Measurements from ENCODE around the gene NPM1.
"Not testable (repeated sequence)": the region's sequence is repeated elsewhere in the genome, so short reads cannot be mapped to it uniquely, and the experiment has no call there.

The NPM1 gene

GRCh38 chr5:171413993-171414392 is 26.3 kb downstream of the NPM1 start:
- not testable (repeated sequence) for DNase-seq

DNA sequence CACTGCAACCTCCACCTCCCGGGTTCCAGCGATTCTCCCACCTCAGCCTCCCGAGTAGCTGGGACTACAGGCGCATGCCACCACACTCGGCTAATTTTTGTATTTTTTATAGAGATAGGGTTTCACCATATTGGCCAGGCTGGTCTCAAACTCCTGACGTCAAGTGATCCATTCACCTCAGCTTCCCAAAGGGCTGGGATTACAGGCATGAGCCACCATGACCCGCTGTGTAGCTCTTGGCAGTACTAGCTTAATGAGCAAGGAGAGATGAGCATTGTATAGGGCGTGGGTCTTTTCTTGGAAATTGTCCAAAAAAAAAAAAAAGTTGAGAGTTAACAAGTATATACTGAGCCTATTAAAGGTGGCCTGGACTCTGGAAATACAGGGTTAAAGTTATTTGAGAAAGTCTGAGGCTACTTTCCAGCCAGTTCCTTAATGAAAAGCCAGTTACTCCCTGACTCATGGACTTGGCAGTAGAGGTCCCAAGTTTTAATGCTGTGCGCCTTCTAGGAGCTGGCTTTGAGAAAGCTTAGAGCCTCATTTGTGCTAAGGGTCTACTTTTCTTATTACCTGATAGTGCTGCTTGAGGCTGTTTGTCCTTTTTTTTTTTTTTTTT is 27.6 kb downstream of the NPM1 start:
- no peak for DNase-seq

GRCh38 chr5:171416160-171417049 is 28.8 kb downstream of the NPM1 start:
- DNase-seq, result no peak

DNA sequence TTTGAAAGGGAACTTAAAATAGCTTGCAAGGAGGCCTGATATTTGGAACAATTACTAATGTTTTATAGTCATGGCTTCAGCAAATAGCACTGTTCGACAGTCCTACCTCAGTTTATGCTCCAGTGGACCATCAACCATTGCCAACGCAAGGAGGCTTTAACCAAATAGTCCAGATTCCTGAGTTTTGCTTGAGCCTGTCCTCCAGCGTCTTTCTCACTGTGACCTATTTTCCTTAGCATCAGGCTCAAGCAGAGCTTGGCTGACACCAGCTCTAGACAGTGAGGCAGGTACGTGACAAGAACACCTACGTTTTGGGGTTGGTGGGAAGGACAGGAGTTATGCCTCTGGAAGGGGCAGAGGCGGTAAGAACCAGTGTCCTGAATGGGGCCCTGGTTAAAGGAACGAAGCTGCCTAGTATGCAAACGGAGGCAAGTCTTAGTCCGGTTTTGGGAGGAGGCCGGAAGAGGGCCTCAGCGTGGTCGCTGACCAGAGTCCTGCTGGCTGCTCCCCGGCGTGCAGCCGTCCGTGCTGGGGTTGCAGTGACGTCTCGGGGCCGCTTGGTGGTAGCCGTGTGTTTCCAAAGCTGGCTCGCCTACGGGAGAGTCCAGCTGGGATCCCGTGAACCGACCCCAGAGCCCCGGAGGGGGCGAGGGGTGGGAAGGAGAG is 30.8 kb downstream of the NPM1 start:
- DNase-seq, result peak in 3 of 5 donors; percentile 25 to 49 (median 35)

DNA sequence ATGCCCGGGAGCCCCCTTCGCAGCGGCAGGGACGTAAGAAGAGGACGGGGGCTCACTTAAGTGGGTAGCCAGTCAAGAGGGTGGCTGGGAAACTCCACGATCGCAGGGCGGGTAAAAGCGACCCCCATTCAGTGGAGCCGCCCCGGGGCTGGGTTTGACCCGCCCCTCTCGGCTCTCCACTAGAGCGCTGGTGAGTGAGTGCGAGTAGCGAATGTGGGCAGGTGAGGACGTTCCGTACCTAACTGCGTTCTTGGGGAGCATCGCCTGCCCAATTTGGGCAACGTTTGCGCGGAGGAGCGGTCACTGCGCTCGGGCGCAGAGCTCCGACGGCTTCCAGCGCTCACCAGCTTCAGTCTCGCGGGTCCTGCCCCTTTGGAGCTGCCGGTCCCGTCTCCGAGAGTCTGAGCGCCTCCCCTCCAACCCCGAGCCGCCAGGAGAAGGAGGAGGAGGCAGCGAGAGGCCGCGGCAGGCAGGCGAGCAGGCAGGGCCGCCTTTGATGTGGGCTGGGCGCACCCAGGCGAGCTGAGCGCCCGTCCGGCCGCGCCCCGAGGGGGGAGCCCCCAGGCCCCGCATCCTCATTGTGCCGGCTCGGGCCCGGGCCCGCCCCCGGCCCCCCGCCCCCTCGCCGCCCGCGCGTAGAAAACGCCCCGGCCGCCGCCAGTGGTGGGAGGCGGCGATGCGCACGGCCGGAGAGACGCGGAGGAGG is 31.5 kb downstream of the NPM1 start, which contains the start of gene FGF18:
TSS of gene FGF18 (plus strand) at position 666 of the 706 bp plus-strand sequence. CDS start 553 bp downstream, outside the sequence.
- DNase-seq, result peak in 3 of 5 donors; percentile 10 to 44 (median 24)

DNA sequence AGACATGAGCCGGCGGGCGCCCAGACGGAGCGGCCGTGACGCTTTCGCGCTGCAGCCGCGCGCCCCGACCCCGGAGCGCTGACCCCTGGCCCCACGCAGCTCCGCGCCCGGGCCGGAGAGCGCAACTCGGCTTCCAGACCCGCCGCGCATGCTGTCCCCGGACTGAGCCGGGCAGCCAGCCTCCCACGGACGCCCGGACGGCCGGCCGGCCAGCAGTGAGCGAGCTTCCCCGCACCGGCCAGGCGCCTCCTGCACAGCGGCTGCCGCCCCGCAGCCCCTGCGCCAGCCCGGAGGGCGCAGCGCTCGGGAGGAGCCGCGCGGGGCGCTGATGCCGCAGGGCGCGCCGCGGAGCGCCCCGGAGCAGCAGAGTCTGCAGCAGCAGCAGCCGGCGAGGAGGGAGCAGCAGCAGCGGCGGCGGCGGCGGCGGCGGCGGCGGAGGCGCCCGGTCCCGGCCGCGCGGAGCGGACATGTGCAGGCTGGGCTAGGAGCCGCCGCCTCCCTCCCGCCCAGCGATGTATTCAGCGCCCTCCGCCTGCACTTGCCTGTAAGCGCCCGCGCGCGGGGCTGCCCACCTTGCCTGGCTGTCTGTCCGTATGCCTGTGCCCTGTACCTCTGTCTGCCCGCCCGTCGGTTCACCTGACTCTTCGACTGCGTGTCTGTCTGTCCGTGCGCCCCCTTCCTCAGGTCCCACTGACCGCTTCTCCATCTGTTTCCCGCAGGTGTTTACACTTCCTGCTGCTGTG is 32.2 kb downstream of the NPM1 start:
- DNase-seq, result peak in 2 of 5 donors; percentile 16 to 17

GRCh38 chr5:171420431-171421241 is 33.0 kb downstream of the NPM1 start:
- no peak for DNase-seq

DNA sequence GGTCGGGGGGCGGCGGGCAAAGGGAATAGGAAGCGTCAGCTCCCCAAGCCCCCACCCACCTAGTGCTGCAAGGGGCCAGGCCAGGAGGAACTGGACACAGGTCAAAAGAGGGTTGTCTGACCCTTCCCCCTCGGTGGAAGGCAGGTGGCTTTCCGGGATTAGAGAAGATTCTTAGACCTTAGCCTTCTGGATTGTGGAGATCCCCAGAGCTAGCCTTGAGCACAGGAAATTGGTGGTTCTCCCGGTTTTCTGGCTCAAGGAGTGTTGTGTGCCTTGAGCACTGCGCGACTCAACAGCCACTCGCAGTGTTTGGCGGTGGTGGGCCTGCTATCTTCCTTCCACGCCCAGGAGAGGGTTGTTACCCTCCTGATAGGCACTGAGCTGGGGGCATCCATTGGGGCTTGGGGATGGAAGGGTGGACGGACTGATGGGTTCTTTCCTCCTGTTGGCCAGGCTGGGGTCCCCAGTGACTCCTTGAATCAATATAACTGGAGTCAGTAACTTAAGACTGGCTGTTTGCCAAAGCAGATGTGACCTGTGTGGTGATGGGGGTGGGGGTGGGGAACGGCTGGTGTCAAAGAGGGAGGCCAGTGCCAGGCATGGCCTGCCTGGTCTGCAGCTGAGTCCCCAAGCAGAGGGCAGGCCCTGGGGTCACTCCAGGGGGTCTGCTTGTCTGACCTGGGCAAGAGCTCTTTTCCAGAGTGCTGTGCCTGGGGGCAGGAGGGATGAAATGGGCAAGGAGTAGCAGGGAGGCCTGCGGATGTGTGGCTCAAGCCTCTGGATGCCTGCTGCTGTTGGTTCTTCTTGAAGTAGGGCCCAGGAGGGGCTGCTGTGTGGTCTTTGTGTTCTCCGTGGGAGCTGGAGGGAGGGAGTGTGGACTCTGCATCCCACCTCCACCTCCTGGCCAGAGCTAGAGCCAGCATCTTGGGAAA is 33.9 kb downstream of the NPM1 start:
- no peak for DNase-seq

DNA sequence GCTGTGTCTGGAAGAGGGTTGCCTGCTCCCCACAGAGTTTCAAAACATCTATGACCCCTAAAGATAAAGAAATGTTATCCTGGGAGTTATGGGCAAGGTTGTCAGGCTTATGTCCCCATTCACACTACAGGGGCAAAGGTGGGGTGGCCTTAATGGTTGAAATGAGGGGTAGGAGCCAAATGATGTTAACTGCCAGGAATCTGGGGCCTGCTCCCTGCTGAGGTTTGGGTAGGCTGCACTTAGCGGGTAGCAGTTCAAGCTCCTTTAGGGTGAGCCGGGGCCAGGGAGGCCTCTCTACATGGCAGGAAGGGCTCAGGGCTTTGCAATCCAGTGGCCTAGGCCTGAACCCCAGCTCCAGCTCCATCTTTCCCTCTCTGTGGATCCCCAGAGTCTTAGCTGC is 34.8 kb downstream of the NPM1 start:
- no peak for DNase-seq

GRCh38 chr5:171422902-171423663 is 35.4 kb downstream of the NPM1 start:
- DNase-seq, result no peak

GRCh38 chr5:171424726-171425125 is 37.1 kb downstream of the NPM1 start:
- DNase-seq, result no peak

DNA sequence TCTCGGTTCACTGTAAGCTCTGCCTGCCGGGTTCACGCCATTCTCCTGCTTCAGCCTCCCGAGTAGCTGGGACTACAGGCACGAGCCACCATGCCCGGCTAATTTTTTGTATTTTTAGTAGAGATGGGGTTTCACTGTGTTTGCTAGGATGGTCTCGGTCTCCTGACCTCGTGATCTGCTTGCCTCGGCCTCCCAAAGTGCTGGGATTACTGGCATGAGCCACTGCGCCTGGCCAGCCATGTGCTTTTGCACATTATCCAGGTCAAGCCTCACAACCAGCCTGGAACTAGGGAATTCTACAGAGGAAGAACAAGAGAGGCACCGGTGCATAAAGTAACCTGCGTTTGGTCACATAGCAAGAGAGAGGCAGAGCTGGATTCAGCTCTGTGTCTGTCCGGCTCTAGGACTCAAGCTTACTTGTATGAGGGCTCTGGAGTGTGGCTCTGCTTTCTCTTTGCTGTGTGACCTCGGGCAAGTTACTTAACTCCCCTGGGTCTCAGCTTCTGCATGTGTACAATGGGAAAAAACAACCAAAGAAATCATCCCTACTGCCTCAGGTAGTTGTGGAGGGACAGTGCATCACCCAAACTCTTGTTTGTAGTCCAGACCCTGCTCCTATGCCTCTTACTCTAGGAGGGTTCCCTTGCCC is 38.1 kb downstream of the NPM1 start:
- DNase-seq, result no peak

DNA sequence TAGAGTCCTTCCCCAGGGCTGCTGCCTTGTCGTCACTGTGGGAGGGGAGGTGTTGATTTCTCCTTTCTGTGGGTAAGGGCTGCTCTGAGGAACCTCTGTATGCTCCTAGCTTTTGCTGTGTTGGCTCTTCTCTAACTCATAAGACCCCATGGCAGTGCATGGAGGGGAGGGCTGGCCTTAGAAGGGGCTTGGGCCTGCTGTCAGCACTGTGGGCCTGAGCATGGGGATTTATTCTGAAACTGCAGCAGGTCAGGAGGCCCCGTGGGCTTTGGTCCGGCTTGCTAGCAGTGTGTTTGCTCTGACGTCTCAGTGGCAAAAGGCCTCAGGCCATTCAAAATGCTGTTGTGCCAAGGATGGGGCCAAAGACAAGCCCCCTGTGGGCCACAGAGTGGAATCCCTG is 38.6 kb downstream of the NPM1 start:
- no peak for DNase-seq

DNA sequence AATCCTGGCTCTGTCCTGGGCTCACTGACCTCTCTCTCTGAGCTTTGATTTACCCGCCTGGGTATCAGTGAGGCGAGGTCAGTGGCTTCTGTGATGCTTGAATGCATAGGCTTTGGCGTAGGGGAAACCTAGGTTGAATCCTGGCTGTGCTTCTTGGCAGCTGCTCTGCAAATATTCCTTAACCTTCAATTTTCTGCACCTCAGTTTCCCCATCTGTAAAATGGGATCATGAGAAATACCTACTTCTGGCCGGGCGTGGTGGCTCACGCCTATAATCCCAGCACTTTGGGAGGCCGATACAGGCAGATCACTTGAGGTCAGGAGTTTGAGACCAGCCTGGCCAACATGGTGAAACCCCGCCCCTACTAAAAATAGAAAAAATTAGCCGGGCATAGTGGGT is 39.0 kb downstream of the NPM1 start:
- no peak for DNase-seq

DNA sequence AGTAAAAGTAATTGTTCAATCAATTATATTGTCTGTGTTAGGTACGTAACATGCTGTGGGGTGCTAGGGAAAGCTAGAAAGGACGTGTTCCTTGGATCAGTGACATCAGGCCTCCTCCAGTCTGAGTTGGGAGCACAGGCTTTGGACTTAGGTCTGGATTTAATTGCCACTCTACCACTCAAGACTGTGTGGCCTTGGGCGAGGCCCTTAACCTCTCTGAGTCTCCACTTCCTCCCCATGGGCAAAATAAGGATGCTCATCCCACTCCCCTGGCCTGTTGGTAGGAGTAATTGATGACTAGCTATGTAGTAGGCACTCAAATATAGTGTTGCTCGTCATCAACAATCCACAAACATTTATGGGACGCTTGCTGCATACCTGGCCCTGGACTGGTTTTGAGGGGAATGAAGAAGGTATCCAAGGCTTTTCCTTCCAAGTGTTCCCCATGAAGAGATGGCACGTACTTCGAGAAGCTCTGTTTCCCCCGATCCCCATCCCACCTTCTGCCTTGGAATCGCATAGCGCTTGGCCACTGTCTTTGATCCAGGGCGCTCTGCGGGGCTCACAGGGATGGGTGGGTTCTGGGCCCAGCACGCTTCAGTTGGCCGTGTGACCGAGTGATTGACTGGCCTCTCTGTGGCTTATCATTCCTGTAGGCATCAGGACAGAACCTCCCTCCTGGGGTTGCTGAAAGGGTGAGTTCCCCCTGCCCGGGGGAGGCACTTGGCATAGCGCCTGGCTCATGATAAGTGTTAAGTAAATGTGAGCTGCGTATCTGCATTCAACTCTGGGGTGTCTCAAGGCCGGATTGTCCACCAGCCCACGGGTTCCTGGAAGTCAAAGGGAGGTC is 39.9 kb downstream of the NPM1 start:
- no peak for DNase-seq

GRCh38 chr5:171428168-171428696 is 40.6 kb downstream of the NPM1 start:
- DNase-seq, result no peak

DNA sequence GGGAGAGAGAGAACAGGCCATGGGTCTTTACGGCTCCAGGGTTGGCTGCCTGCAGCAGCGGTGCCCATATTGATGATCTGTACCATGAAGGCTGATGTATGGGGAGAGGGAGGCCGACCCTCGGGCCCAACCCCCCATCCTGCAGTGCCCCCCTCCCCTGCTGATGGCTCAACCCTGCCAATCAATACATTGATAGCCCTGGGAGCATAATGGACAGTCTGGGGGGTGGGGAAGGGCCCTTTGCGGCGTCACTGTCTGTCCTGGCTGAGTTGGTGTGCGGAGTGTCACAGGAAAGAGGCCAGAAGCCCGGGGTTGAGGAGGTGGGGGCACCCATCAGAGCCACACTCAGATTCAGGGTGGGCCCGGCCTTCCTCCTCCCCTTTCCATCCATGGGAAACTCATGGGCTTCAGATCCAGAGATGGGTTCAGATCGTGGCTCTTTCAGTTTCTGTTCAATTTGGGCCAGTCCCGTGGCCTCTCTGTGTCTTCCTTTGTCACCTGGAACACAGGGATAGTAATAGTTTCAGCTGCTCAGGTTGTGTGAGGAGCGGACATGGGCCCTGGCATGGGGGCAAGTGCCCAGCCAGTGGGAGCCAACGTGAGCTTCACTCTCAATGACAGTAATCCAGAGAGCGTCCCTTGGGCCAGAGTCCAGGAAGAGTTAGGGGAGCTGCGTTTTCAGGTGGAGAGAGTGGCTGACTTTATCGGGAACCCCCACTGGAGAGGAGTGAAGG is 41.3 kb downstream of the NPM1 start:
- no peak for DNase-seq

Data from T-helper 1 cell (primary cell).